UCSD-AML1 (cell line): ENCODE results near the gene PIP.
"Not testable (repeated sequence)": the region's sequence is repeated elsewhere in the genome, so short reads cannot be mapped to it uniquely, and the experiment has no call there.

Experiments
- DNase-seq: peaks from one replicate; lab custom pipeline; 2025; ENCODE audit not compliant: unreplicated experiment; lab: John Stamatoyannopoulos, UW

PIP gene

GRCh38 chr7:143177374-143178119 lies 45.7 kb downstream of the PIP start:
- no peak for DNase-seq

GRCh38 chr7:143180771-143181170 lies 48.9 kb downstream of the PIP start:
- not testable (repeated sequence) for DNase-seq

GRCh38 chr7:143181349-143181748 lies 49.5 kb downstream of the PIP start:
- no peak for DNase-seq

- DNase-seq = no peak
These were observed 51.1 kb downstream of the PIP start, which contains the start of gene TAS2R39 for GRCh38 chr7:143183024-143183423. TAS2R39 (plus strand) TSS chr7:143183419; CDS start chr7:143183419, 0 bp downstream.

GRCh38 chr7:143185551-143185950 lies 53.7 kb downstream of the PIP start:
- no peak for DNase-seq

- DNase-seq = no peak
These were observed 57.1 kb downstream of the PIP start for GRCh38 chr7:143188994-143189393.
